ENCODE data around the gene PGLYRP4.
A peak's percentile ranks its signal among the peaks of the same experiment; 100 is the strongest.

The PGLYRP4 gene

DNA sequence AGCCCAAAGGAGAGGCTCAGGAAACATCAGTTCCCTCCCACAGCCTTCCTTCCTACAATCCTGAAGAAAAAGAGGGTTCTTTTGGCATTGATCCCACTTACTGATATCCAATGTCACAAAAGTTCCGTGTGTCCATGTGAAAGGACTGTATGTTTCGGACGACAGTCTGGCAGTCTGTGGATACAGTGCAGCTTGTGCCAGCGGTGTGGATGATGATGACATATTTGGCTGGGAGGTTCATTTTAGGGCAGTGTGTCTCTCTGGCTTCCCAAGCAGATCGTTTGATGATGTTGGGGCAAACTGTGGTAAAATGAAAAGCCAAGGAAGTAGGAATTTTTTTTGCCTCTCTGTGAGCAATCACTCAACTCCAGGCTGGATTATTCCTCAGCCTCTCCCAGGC is 46.3 kb downstream of the PGLYRP4 start:
- no peak overlapping the region for H3K27ac ChIP-seq
- TF ChIP-seq ZFX (IDR thresholded peaks at IDR 0.05; ENCODE audit: borderline replicate concordance) = no peak
- TF ChIP-seq, protein P1, sequence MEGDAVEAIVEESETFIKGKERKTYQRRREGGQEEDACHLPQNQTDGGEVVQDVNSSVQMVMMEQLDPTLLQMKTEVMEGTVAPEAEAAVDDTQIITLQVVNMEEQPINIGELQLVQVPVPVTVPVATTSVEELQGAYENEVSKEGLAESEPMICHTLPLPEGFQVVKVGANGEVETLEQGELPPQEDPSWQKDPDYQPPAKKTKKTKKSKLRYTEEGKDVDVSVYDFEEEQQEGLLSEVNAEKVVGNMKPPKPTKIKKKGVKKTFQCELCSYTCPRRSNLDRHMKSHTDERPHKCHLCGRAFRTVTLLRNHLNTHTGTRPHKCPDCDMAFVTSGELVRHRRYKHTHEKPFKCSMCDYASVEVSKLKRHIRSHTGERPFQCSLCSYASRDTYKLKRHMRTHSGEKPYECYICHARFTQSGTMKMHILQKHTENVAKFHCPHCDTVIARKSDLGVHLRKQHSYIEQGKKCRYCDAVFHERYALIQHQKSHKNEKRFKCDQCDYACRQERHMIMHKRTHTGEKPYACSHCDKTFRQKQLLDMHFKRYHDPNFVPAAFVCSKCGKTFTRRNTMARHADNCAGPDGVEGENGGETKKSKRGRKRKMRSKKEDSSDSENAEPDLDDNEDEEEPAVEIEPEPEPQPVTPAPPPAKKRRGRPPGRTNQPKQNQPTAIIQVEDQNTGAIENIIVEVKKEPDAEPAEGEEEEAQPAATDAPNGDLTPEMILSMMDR (IDR thresholded peaks at IDR 0.05) = no peak

DNA sequence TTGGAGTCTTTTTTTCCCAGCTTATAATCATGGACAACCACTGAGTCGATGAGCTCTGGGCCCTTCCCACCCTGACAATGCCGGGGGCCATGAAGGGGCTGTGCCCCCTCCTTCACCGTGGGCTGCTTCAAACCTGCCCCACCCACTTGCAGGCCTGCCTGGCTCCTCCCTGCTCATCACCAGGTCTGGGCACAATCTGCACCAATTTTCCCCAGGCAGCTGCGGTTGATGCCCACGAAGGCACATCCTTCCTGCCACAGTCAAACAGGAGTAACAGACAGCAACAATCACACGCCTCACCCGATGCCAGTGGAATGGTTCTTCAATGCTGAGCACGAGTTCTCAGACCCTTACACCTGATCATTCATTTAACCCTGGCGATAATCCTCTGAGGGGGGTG is 54.8 kb downstream of the PGLYRP4 start:
- H3K27ac ChIP-seq = no peak overlapping the region
- TF ChIP-seq ZFX (IDR thresholded peaks at IDR 0.05; ENCODE audit: borderline replicate concordance) = no peak
- TF ChIP-seq, protein P1 (IDR thresholded peaks at IDR 0.05) = no peak

DNA sequence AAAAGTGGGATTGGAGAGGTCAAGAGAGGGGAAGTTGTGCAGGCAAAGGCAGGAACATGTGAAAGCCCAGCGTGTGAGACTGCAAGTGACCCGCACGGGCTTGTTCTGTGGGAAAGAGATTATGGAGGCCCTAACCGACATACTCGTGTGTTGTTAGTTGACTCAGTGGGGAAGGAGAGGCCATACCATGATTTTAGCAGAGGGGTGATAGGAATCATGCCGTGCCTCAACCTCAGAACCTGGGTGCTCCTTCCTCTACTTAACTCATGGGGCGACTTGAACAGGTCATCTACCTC is 55.2 kb downstream of the PGLYRP4 start:
- TF ChIP-seq, protein P1 (IDR thresholded peaks at IDR 0.05) = no peak
- TF ChIP-seq ZFX (IDR thresholded peaks at IDR 0.05; ENCODE audit: borderline replicate concordance) = no peak

DNA sequence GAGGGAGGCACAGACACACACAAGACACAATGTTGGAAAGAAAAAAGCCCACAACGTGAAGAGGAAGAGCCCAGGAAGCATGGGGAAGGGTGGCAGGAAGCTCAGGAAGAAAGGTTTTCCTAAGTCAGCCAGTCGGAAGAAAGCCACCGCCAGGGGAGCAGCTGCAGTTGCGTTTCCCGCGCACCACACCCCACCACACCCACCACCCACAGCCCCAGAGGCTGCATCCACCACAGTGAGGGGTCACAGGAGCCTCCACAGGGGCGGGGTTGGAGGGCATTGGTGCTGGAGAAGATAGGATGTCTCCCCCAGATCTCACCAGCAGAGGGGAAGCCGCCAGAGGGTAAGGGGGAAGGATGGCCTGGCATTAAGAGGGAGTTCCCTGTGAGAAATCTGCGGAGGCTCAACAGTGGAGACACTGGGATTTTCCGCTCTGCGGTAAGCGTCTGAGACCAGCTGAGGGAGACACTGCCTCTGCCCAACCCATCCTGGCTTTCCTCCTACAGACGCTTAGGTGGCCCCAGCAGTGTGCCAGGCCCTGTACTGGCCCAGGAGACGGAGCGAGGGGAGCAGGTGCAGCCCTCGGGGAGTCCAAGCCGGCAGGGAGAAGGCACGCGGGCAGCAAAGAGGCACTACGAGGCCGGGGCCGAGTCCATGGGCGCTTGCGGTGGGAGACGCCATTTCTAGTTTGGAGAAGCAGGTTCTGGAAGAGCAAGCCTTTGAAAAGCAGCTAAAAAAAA is 55.7 kb downstream of the PGLYRP4 start:
- TF ChIP-seq ZFX (IDR thresholded peaks at IDR 0.05; ENCODE audit: borderline replicate concordance) = no peak
- TF ChIP-seq, protein P1 (IDR thresholded peaks at IDR 0.05) = no peak
- no peak overlapping the region for H3K27ac ChIP-seq

More for the DNA sequence above, 55.2 kb downstream of the PGLYRP4 start:
- H3K27ac ChIP-seq = no peak overlapping the region

DNA sequence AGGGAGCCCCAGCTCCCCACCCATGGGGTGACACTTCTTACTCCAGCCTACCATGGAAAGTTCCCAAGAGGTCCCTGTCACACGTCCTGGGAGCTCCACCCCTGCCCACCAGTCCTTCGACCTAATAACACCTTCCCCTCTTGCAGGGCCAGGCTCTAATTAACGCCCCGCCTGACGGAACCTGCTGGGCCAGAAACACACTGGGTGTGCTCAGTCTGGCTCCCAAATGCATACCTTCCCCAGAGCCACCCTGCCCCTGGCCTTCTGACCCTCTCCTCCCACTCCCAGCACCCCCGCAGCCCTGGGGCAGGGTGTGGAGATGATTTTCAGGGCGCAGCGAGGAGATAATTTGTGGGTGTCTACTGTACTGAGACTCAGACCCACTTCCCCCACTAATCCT is 56.5 kb downstream of the PGLYRP4 start:
- H3K27ac ChIP-seq = no peak overlapping the region

DNA sequence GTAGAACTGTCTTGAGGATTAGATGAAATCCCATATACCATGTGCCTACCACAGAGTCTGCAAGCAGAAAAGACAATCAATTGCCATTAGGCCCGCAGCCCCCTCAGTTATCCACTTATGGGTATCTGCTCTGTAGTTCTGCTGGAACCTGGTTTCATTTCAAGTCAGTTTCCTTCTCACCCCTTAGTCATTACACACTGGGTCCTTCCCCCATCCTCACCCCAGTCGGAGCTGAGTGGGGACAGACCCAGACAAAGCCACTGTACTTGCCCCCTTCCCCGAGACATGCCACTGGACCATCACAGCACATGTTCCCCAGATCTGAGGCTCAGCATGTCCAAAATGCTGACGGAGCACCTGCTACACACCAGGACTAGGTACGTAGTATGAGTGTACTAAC is 57.1 kb downstream of the PGLYRP4 start:
- TF ChIP-seq ZFX (IDR thresholded peaks at IDR 0.05; ENCODE audit: borderline replicate concordance) = no peak
- TF ChIP-seq, protein P1 (IDR thresholded peaks at IDR 0.05) = no peak
- H3K27ac ChIP-seq = no peak overlapping the region

More for the DNA sequence above, 56.5 kb downstream of the PGLYRP4 start:
- TF ChIP-seq, protein P1 (IDR thresholded peaks at IDR 0.05) = no peak
- TF ChIP-seq ZFX (IDR thresholded peaks at IDR 0.05; ENCODE audit: borderline replicate concordance) = no peak

DNA sequence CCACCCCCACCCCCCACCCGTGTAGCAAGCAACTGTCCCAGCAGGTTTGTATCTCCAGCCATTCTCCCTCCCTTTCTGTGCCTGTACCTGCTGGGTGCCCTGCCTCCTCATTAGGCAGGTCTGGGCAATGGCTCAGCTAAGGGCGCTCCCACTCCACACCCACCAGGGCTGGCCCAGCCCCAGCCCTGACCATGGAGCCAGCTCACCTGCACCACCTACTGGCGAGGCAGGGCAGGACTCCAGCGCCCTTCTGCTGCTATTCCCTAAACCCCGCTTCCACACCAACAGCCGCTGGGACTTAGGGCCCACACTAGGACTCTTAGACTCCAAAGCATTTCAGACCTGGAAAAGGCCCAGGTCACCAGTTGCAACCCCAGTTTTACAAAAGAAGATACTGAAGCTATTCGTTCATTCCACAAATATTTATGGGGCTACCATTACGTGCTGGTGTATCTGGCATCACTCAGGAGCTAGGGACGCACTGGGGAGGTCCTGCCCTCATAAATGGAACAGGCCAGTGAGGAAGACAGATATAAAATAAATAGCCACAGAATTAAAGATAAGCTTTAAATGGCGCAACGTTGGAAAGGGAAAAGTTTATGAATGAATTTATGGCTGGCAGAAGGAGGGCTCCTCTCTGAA is 59.9 kb downstream of the PGLYRP4 start:
- H3K27ac ChIP-seq = no peak overlapping the region
- TF ChIP-seq, protein P1 (IDR thresholded peaks at IDR 0.05) = peak; percentile 93
- no peak for TF ChIP-seq ZFX (IDR thresholded peaks at IDR 0.05; ENCODE audit: borderline replicate concordance)

Data from 22Rv1 (cell line).